Spleen (tissue), 7 donors: ENCODE measurements around the gene LRRC15.

Source experiments
- POLR2A ChIP-seq, 3 donors: fragments of 450-650 bp; IDR thresholded peaks; one replicate each; pipeline ENCODE4 v1.5.1; 2017; ENCODE audit warnings: antibody characterized with exemption in 3 of 3, mild to moderate bottlenecking in 1 of 3
- TF ChIP-seq, protein P1 (sequence below), 11 experiments: fragments of 200-600 bp in 7 of 11; fragments of 450-650 bp in 4 of 11; sonication (generic) in 4 of 11; IDR thresholded peaks in 8 of 11; conservative IDR thresholded peaks in 3 of 11; 1 replicate in 7 of 11; 2 replicates in 4 of 11; pipeline versions ENCODE4 v1.4.0 to v1.8.0; 2016 to 2021; ENCODE audit warnings: antibody characterized with exemption in 11 of 11, inconsistent platforms in 4 of 11, mild to moderate bottlenecking in 1 of 11
- donor health status: DM: no; HTN: no; CAD: no; lungs with moderate emphysema.
- donor health status: DM: no; HTN: no; CAD: no.
- donor health status: DM: no; HTN: no; CAD: no.

DNA sequence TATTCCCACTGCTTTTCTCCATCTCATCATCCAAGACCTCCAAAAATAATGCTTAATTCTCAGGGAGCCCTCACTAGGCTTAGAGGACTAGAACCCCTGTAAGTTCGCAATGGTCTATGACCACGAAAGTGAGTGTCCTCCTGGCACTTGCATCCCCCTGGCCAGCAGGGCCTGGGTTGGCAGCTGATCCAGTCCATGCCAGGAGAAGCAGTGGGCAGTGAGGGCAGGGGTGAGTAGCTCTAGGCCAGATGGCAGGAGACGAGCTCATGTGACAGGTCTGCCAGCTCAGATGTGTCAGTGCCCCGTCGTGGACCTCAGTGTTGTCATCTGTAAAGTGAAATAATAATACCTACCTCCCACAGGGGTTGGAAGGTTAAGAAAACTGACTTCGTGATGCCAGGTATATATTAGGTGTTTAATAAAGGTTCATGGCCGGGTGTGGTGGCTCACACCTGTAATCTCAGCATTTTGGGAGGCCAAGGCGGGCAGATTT, 18.4 kb upstream of the LRRC15 start:
- TF ChIP-seq, protein P1, sequence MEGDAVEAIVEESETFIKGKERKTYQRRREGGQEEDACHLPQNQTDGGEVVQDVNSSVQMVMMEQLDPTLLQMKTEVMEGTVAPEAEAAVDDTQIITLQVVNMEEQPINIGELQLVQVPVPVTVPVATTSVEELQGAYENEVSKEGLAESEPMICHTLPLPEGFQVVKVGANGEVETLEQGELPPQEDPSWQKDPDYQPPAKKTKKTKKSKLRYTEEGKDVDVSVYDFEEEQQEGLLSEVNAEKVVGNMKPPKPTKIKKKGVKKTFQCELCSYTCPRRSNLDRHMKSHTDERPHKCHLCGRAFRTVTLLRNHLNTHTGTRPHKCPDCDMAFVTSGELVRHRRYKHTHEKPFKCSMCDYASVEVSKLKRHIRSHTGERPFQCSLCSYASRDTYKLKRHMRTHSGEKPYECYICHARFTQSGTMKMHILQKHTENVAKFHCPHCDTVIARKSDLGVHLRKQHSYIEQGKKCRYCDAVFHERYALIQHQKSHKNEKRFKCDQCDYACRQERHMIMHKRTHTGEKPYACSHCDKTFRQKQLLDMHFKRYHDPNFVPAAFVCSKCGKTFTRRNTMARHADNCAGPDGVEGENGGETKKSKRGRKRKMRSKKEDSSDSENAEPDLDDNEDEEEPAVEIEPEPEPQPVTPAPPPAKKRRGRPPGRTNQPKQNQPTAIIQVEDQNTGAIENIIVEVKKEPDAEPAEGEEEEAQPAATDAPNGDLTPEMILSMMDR (IDR thresholded peaks at IDR 0.05 in 8 of 11, conservative IDR thresholded peaks at IDR 0.05 in 3 of 11): no peak
- TF ChIP-seq POLR2A (IDR thresholded peaks at IDR 0.05): no peak
